Testis (tissue), 3 donors: Measurements from ENCODE around the gene EP400. TPM values are rescaled to one million over a fixed set of nuclear protein-coding genes. Genes with fewer than 3 reads are reported as not detected.
"Not testable (repeated sequence)": the region's sequence is repeated elsewhere in the genome, so short reads cannot be mapped to it uniquely, and the experiment has no call there.

Experiments
- DNase-seq: peaks from one replicate; pipeline ENCODE4 v3.0.0-alpha.2; 2019
- H3K27ac ChIP-seq, 2 donors: fragments of 200-600 bp; sonication (generic); one replicate each; pipeline ENCODE4 v1.5.1; 2019
- H3K27me3 ChIP-seq: fragments of 200-600 bp; sonication (generic); one replicate; pipeline ENCODE4 v1.5.1; 2019
- H3K36me3 ChIP-seq: fragments of 200-600 bp; sonication (generic); one replicate; pipeline ENCODE4 v1.5.1; 2017; ENCODE audit warnings: low read depth; ENCODE audit errors: missing control alignments
- H3K4me1 ChIP-seq: fragments of 200-600 bp; sonication (generic); one replicate; pipeline ENCODE4 v1.5.1; 2019
- H3K4me3 ChIP-seq, 2 donors: fragments of 200-600 bp; sonication (generic); one replicate each; pipeline ENCODE4 v1.5.1; 2017 to 2019
- H3K9me3 ChIP-seq: fragments of 200-600 bp; sonication (generic); one replicate; pipeline ENCODE4 v1.5.1; 2017
- CTCF ChIP-seq, 3 experiments: fragments of 450-650 bp in 2 of 3; fragments of 200-600 bp in 1 of 3; sonication (generic) in 1 of 3; IDR thresholded peaks; one replicate each; pipeline ENCODE4 v1.5.1; 2016 to 2019; ENCODE audit warnings: antibody characterized with exemption in 3 of 3, mild to moderate bottlenecking in 2 of 3, moderate library complexity in 1 of 3
- POLR2A ChIP-seq: fragments of 450-650 bp; IDR thresholded peaks from one replicate; pipeline ENCODE4 v1.6.1; 2017; ENCODE audit warnings: antibody characterized with exemption, mild to moderate bottlenecking, moderate library complexity
- WGBS, 2 donors: methylation state at CpG; one replicate each; pipeline ENCODE4 v1.1.5; 2018; 5-methylcytosine and 5-hydroxymethylcytosine counted together
- intact Hi-C: fragments of 100-400 bp; cut with DNase I; formaldehyde crosslinking; loops from one replicate; pipeline ENCODE4 v1.15.1; 2023; ENCODE audit warnings: low total_unique reads
- polyA plus RNA-seq: library from polyadenylated mRNA; stranded (reverse); fragments of 350-450 nt; fragmentation: Illumina TruSeq; extraction: RNeasy Lipid Tissue Mini Kit (QIAGEN cat#74804); gene quantifications from one replicate; pipeline ENCODE4 v1.2.3, GENCODE V29; 2014; ENCODE audit warnings: low read depth, low replicate concordance; ENCODE audit not compliant: insufficient read depth
- total RNA-seq, 2 donors: library from RNA; depleted of rRNA; stranded (reverse); fragments of >200 nt; gene quantifications; one replicate each; pipeline ENCODE4 v1.2.3, GENCODE V29; 2016

The EP400 gene
- total and polyA plus RNA-seq, 3 donors from 2014 or later: 44.2 to 83.0 (median 69.4) TPM

- Histone ChIP-seq H3K27me3 (no peaks in the 10 kb centered on the region), H3K4me1 (peaks cover 4% of the 10 kb centered on the region), H3K36me3 (no peaks in the 10 kb centered on the region), H3K4me3 (no peak overlapping the region), H3K27ac (no peak overlapping the region), H3K9me3 (no peaks in the 10 kb centered on the region)
- no peak for TF ChIP-seq POLR2A
- TF ChIP-seq CTCF (IDR thresholded peaks at IDR 0.05): no peak
- DNase-seq: no peak
- WGBS, 2 donors: 89 to 91% methylated on average over 6 of the region's 6 CpGs
- intact Hi-C loops: no loop called here
Measured at GRCh38 chr12:131983554-131983953, 33.8 kb downstream of the EP400 start.

- H3K36me3 ChIP-seq: no peaks in the 10 kb centered on the region
- TF ChIP-seq POLR2A (no peak), CTCF (IDR thresholded peaks at IDR 0.05) (no peak)
- H3K4me3 ChIP-seq: no peak overlapping the region
- no peaks in the 10 kb centered on the region for H3K27me3 ChIP-seq
- no peak overlapping the region for H3K27ac ChIP-seq
- peaks cover 9% of the 10 kb centered on the region for H3K4me1 ChIP-seq
- no peaks in the 10 kb centered on the region for H3K9me3 ChIP-seq
- no peak for DNase-seq
- intact Hi-C loops: no loop called here
- 90 to 93% methylated on average over 3 of the region's 3 CpGs for WGBS, 2 donors
Measured at GRCh38 chr12:131984334-131984733, 34.6 kb downstream of the EP400 start.

GRCh38 chr12:131985510-131985875 is 35.8 kb downstream of the EP400 start:
- peak; percentile 14 for DNase-seq
- H3K27me3 ChIP-seq, intact Hi-C loops, H3K36me3 ChIP-seq, H3K4me1 ChIP-seq, H3K4me3 ChIP-seq, H3K9me3 ChIP-seq, H3K27ac ChIP-seq: not testable (repeated sequence)
- WGBS, 2 donors: 89 to 90% methylated on average over 11 of the region's 11 CpGs

GRCh38 chr12:131986361-131986760 is 36.6 kb downstream of the EP400 start:
- TF ChIP-seq CTCF (IDR thresholded peaks at IDR 0.05): no peak
- Histone ChIP-seq H3K27ac (no peak overlapping the region), H3K4me3 (no peak overlapping the region), H3K4me1 (peaks cover 9% of the 10 kb centered on the region), H3K27me3 (no peaks in the 10 kb centered on the region), H3K9me3 (no peaks in the 10 kb centered on the region), H3K36me3 (no peaks in the 10 kb centered on the region)
- 97% methylated on average over 17 of the region's 17 CpGs for WGBS, 2 donors
- intact Hi-C loops: no loop called here
- DNase-seq: peak; percentile 9

GRCh38 chr12:131986910-131987309 is 37.2 kb downstream of the EP400 start:
- peak; percentile 7 for DNase-seq
- WGBS, 2 donors: 91% methylated on average over 5 of the region's 5 CpGs

More at GRCh38 chr12:131986910-131987309, 37.2 kb downstream of the EP400 start:
- no peaks in the 10 kb centered on the region for H3K27me3 ChIP-seq
- no peaks in the 10 kb centered on the region for H3K36me3 ChIP-seq
- TF ChIP-seq POLR2A: no peak
- no peak for TF ChIP-seq CTCF (IDR thresholded peaks at IDR 0.05)
- no peak overlapping the region for H3K27ac ChIP-seq
- H3K4me1 ChIP-seq: peaks cover 9% of the 10 kb centered on the region
- no peaks in the 10 kb centered on the region for H3K9me3 ChIP-seq
- intact Hi-C loops: no loop called here
- no peak overlapping the region for H3K4me3 ChIP-seq
